Osteoblast (primary cell): ENCODE data around the gene VCPKMT. TPM values are rescaled to one million over a fixed set of nuclear protein-coding genes. Genes with fewer than 3 reads are reported as not detected.

Source experiments
- DNase-seq: peaks from one replicate; pipeline ENCODE4 v3.0.0; 2011; ENCODE audit warnings: low spot score, mixed read lengths; ENCODE audit not compliant: insufficient read length; ENCODE audit errors: missing footprints
- H2AFZ ChIP-seq: 2 replicates; pipeline ENCODE4 v1.6.0; 2011; ENCODE audit warnings: mild to moderate bottlenecking, low read length
- H3K27ac ChIP-seq: 2 replicates; pipeline ENCODE4 v1.5.1; 2011; ENCODE audit warnings: mild to moderate bottlenecking, low read depth, low read length, moderate library complexity
- H3K27me3 ChIP-seq: 2 replicates; pipeline ENCODE4 v1.6.0; 2012; ENCODE audit warnings: mild to moderate bottlenecking, control low read depth, inconsistent platforms, low read length, moderate library complexity; ENCODE audit not compliant: insufficient read depth
- H3K36me3 ChIP-seq: 2 replicates; pipeline ENCODE4 v1.5.1; 2011; ENCODE audit warnings: mild to moderate bottlenecking, low read length, control low read depth, moderate library complexity; ENCODE audit not compliant: insufficient read depth
- H3K4me1 ChIP-seq: 2 replicates; pipeline ENCODE4 v1.5.1; 2011; ENCODE audit warnings: mild to moderate bottlenecking, low read length, control low read depth, moderate library complexity; ENCODE audit not compliant: insufficient read depth
- H3K4me2 ChIP-seq: 2 replicates; pipeline ENCODE4 v1.6.0; 2011; ENCODE audit warnings: mild to moderate bottlenecking, low read length; ENCODE audit not compliant: insufficient read depth
- H3K4me3 ChIP-seq: fragments of 200-600 bp; sonication (generic); 3 replicates; pipeline ENCODE4 v1.5.1; 2012; ENCODE audit warnings: mild to moderate bottlenecking, low read length, inconsistent platforms; ENCODE audit not compliant: insufficient read depth
- H3K79me2 ChIP-seq: 2 replicates; pipeline ENCODE4 v1.6.0; 2012; ENCODE audit warnings: mild to moderate bottlenecking, low read length, control low read depth, inconsistent platforms; ENCODE audit not compliant: insufficient read depth
- H3K9me3 ChIP-seq: 2 replicates; pipeline ENCODE4 v1.5.1; 2011; ENCODE audit warnings: low read depth, low read length, control low read depth
- H4K20me1 ChIP-seq: 2 replicates; pipeline ENCODE4 v1.6.0; 2012; ENCODE audit warnings: mild to moderate bottlenecking, low read length, control low read depth; ENCODE audit not compliant: insufficient read depth
- CTCF ChIP-seq: IDR thresholded peaks from 2 replicates; pipeline ENCODE4 v1.5.1; 2011; ENCODE audit warnings: mild to moderate bottlenecking, low read depth, low read length, moderate library complexity; ENCODE audit errors: extremely low read depth
- total RNA-seq: library from RNA; depleted of rRNA; stranded (reverse); fragments of >200 nt; gene quantifications from 2 replicates; pipeline ENCODE4 v1.2.3, GENCODE V29; 2012

Gene VCPKMT
- total RNA-seq, 1 donor: 5.4 TPM

GRCh38 chr14:50127802-50128201 lies 11.4 kb upstream of the VCPKMT start:
- Histone ChIP-seq H3K4me1 (no peaks in the 10 kb centered on the region), H3K4me2 (no peak overlapping the region), H3K27ac (no peak overlapping the region), H3K27me3 (no peaks in the 10 kb centered on the region), H3K4me3 (no peak overlapping the region), H3K9me3 (no peaks in the 10 kb centered on the region), H3K36me3 (peaks cover 21% of the 10 kb centered on the region), H4K20me1 (no peaks in the 10 kb centered on the region), H2AFZ (no peak overlapping the region), H3K79me2 (no peaks in the 10 kb centered on the region)
- DNase-seq: no peak
- no peak for TF ChIP-seq CTCF

- H3K9me3 ChIP-seq: no peaks in the 10 kb centered on the region
- no peak for TF ChIP-seq CTCF
Measured at GRCh38 chr14:50123062-50123461, 6.7 kb upstream of the VCPKMT start.

GRCh38 chr14:50122291-50122690 lies 5.9 kb upstream of the VCPKMT start:
- Histone ChIP-seq H3K27me3 (no peaks in the 10 kb centered on the region), H3K36me3 (peaks cover 4% of the 10 kb centered on the region), H2AFZ (no peak overlapping the region), H3K4me2 (no peak overlapping the region), H3K27ac (no peak overlapping the region), H3K9me3 (no peaks in the 10 kb centered on the region), H3K4me1 (no peaks in the 10 kb centered on the region), H3K79me2 (no peaks in the 10 kb centered on the region), H3K4me3 (no peak overlapping the region), H4K20me1 (no peaks in the 10 kb centered on the region)
- TF ChIP-seq CTCF: no peak
- DNase-seq: no peak

More at GRCh38 chr14:50123062-50123461, 6.7 kb upstream of the VCPKMT start:
- H4K20me1 ChIP-seq: no peaks in the 10 kb centered on the region
- H3K4me2 ChIP-seq: no peak overlapping the region
- no peak overlapping the region for H3K4me3 ChIP-seq
- DNase-seq: no peak
- H3K4me1 ChIP-seq: no peaks in the 10 kb centered on the region
- H3K27me3 ChIP-seq: no peaks in the 10 kb centered on the region
- H3K36me3 ChIP-seq: peaks cover 4% of the 10 kb centered on the region
- H3K27ac ChIP-seq: no peak overlapping the region
- H2AFZ ChIP-seq: no peak overlapping the region
- H3K79me2 ChIP-seq: no peaks in the 10 kb centered on the region

GRCh38 chr14:50121486-50121885 lies 5.1 kb upstream of the VCPKMT start:
- H3K36me3 ChIP-seq: peaks cover 4% of the 10 kb centered on the region
- no peak overlapping the region for H3K4me3 ChIP-seq
- peaks cover 7% of the 10 kb centered on the region for H3K4me1 ChIP-seq
- no peaks in the 10 kb centered on the region for H3K27me3 ChIP-seq
- DNase-seq: no peak
- no peak for TF ChIP-seq CTCF
- no peaks in the 10 kb centered on the region for H3K9me3 ChIP-seq
- no peak overlapping the region for H3K4me2 ChIP-seq
- H2AFZ ChIP-seq: no peak overlapping the region
- H3K79me2 ChIP-seq: no peaks in the 10 kb centered on the region
- H3K27ac ChIP-seq: no peak overlapping the region
- H4K20me1 ChIP-seq: no peaks in the 10 kb centered on the region
